ENCODE measurements around the gene DUSP9. TPM values are rescaled to one million over a fixed set of nuclear protein-coding genes. Genes with fewer than 3 reads are reported as not detected.

Gene DUSP9
- total and polyA plus RNA-seq, 2 experiments from 2014 or later: 75.5 to 86.2 TPM

DNA sequence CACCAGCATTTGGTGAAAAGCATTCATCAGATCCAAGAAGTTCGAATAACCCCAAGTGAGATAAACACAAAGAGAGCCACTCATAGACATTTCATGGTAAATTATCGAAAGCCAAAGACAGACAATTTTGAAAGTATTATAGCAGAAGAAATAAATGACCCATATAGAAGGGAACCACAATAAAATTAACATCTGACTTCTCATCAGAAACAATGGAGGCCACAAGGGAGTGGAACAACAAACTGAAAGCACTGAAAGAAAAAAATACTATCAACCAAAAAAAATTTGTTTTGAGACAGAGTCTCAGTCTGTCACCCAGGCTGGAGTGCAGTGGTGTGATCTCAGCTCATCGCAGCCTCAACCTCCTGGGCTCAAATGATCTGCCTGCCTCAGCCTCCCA is 12.3 kb downstream of the DUSP9 start:
- DNase-seq (ENCODE audit: low spot score): no peak
- Histone ChIP-seq H3K4me1 (ENCODE audit: insufficient read depth) (no peaks in the 10 kb centered on the region), H3K27ac (no peak overlapping the region), H3K4me3 (no peak overlapping the region), H3K9me3 (ENCODE audit: low read depth) (no peaks in the 10 kb centered on the region), H3K4me2 (no peak overlapping the region), H3K36me3 (replicated peaks; ENCODE audit: insufficient read depth, low read depth) (no peaks in the 10 kb centered on the region), H2AFZ (no peak overlapping the region), H3K27me3 (peaks cover 12% of the 10 kb centered on the region), H4K20me1 (ENCODE audit: insufficient read depth, poor library complexity, severe bottlenecking) (no peaks in the 10 kb centered on the region), H3K9me2 (replicated peaks; ENCODE audit: insufficient read depth) (no peaks in the 10 kb centered on the region), H3K79me2 (no peaks in the 10 kb centered on the region)
- TF ChIP-seq, protein P1, sequence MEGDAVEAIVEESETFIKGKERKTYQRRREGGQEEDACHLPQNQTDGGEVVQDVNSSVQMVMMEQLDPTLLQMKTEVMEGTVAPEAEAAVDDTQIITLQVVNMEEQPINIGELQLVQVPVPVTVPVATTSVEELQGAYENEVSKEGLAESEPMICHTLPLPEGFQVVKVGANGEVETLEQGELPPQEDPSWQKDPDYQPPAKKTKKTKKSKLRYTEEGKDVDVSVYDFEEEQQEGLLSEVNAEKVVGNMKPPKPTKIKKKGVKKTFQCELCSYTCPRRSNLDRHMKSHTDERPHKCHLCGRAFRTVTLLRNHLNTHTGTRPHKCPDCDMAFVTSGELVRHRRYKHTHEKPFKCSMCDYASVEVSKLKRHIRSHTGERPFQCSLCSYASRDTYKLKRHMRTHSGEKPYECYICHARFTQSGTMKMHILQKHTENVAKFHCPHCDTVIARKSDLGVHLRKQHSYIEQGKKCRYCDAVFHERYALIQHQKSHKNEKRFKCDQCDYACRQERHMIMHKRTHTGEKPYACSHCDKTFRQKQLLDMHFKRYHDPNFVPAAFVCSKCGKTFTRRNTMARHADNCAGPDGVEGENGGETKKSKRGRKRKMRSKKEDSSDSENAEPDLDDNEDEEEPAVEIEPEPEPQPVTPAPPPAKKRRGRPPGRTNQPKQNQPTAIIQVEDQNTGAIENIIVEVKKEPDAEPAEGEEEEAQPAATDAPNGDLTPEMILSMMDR (IDR thresholded peaks at IDR 0.05; ENCODE audit: poor library complexity): no peak
- TF ChIP-seq EZH2phosphoT487 (IDR thresholded peaks at IDR 0.05; ENCODE audit: low read depth, severe bottlenecking, unreplicated experiment) (no peak), EZH2 (IDR thresholded peaks at IDR 0.05; ENCODE audit: borderline replicate concordance) (no peak)
- WGBS (ENCODE audit: low lambda C conversion rate, missing lambda C conversion rate): 69% methylated on average over 3 of the region's 3 CpGs

DNA sequence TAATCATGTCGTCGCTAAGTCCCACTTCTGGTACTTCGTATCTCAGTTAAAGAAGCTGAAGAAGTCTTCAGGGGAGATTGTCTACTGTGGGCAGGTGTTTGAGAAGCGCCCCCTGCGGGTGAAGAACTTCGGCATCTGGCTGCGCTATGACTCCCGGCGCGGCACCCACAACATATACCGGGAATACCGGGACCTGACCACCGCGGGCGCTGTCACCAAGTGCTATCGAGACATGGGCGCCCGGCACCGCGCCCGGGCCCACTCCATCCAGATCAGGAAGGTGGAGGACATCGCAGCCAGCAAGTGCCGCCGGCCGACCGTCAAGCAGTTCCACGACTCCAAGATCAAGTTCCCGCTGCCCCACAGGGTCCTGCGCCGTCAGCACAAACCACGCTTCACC is 15.3 kb downstream of the DUSP9 start:
- Histone ChIP-seq H4K20me1 (ENCODE audit: insufficient read depth, poor library complexity, severe bottlenecking) (no peaks in the 10 kb centered on the region), H2AFZ (no peak overlapping the region), H3K4me1 (ENCODE audit: insufficient read depth) (no peaks in the 10 kb centered on the region), H3K4me3 (no peak overlapping the region), H3K9me2 (replicated peaks; ENCODE audit: insufficient read depth) (no peaks in the 10 kb centered on the region), H3K9me3 (ENCODE audit: low read depth) (no peaks in the 10 kb centered on the region), H3K36me3 (replicated peaks; ENCODE audit: insufficient read depth, low read depth) (no peaks in the 10 kb centered on the region), H3K4me2 (peak overlapping the region; percentile 70), H3K27me3 (peaks cover 12% of the 10 kb centered on the region), H3K79me2 (no peaks in the 10 kb centered on the region), H3K27ac (no peak overlapping the region)
- TF ChIP-seq, protein P1 (IDR thresholded peaks at IDR 0.05; ENCODE audit: poor library complexity): peak; percentile 52
- TF ChIP-seq EZH2 (IDR thresholded peaks at IDR 0.05; ENCODE audit: borderline replicate concordance): peak; percentile 69
- no peak for TF ChIP-seq EZH2phosphoT487 (IDR thresholded peaks at IDR 0.05; ENCODE audit: low read depth, severe bottlenecking, unreplicated experiment)
- peak; percentile 68 for DNase-seq (ENCODE audit: low spot score)
- 52% methylated on average over 31 of the region's 31 CpGs for WGBS (ENCODE audit: low lambda C conversion rate, missing lambda C conversion rate)

DNA sequence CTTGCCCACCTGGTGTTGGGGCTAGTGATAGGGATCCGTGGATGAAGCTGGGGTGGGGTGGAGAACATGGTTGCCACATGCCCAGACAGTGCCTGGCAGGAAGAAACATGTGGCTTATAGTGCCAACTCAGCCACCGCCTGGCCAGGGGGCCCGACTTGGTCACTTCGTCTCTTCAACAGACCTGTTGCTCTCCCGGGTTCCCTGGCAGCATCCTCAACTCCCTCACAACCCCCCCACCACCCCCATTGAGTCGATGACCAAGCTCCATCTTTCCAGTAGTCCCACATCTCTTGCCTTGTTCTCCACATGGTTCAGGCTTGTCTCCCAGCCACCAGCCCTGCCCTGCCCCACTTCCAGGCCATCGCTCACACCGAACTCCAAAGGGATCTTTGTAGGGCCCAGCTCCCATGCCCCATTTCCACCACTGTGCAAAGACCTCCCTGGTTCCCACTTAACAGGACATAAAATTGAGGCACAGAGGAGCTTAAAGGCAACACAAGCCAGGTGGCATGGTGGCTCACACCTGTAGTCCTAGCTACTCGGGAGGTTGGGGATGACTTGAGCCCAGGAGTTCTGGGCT is 18.8 kb downstream of the DUSP9 start:
- TF ChIP-seq EZH2 (IDR thresholded peaks at IDR 0.05; ENCODE audit: borderline replicate concordance) (no peak), EZH2phosphoT487 (IDR thresholded peaks at IDR 0.05; ENCODE audit: low read depth, severe bottlenecking, unreplicated experiment) (no peak)
- TF ChIP-seq, protein P1 (IDR thresholded peaks at IDR 0.05; ENCODE audit: poor library complexity): no peak
- WGBS (ENCODE audit: low lambda C conversion rate, missing lambda C conversion rate): 76% methylated on average over 9 of the region's 9 CpGs
- H3K79me2 ChIP-seq: no peaks in the 10 kb centered on the region
- no peaks in the 10 kb centered on the region for H3K36me3 ChIP-seq (replicated peaks; ENCODE audit: insufficient read depth, low read depth)
- DNase-seq (ENCODE audit: low spot score): no peak
- no peaks in the 10 kb centered on the region for H3K9me3 ChIP-seq (ENCODE audit: low read depth)
- no peak overlapping the region for H3K27ac ChIP-seq
- no peak overlapping the region for H2AFZ ChIP-seq
- H3K4me2 ChIP-seq: no peak overlapping the region
- H3K27me3 ChIP-seq: peaks cover 12% of the 10 kb centered on the region
- H3K9me2 ChIP-seq (replicated peaks; ENCODE audit: insufficient read depth): no peaks in the 10 kb centered on the region
- no peak overlapping the region for H3K4me3 ChIP-seq
- no peaks in the 10 kb centered on the region for H4K20me1 ChIP-seq (ENCODE audit: insufficient read depth, poor library complexity, severe bottlenecking)
- no peaks in the 10 kb centered on the region for H3K4me1 ChIP-seq (ENCODE audit: insufficient read depth)
